HepG2 (cell line): ENCODE measurements around the gene HPCAL1. TPM values are rescaled to one million over a fixed set of nuclear protein-coding genes. Genes with fewer than 3 reads are reported as not detected.
A peak's percentile ranks its signal among the peaks of the same experiment; 100 is the strongest.

Source experiments
- AHR ChIP-seq: IDR thresholded peaks from 2 replicates; pipeline ENCODE4 v1.6.1; 2018; ENCODE audit warnings: missing genetic modification reagents, missing compliant biosample characterization
- CENPBD1 ChIP-seq: sonication (generic); formaldehyde crosslinking; IDR thresholded peaks from 2 replicates; pipeline ENCODE4 v1.8.0; 2022; ENCODE audit warnings: missing genetic modification reagents, low read depth, mild to moderate bottlenecking, borderline replicate concordance
- CHD2 ChIP-seq: IDR thresholded peaks from 2 replicates; pipeline ENCODE4 v1.6.1; 2011; ENCODE audit warnings: low read depth, low read length, improper control_type of control experiment
- EP300 ChIP-seq, 3 experiments: sonication (generic) in 1 of 3; formaldehyde crosslinking in 1 of 3; IDR thresholded peaks; 2 replicates each; pipeline versions ENCODE4 v1.5.1 to v1.6.1; 2011 to 2020; ENCODE audit warnings: low read depth in 2 of 3, low read length in 2 of 3, borderline replicate concordance in 1 of 3, improper control_type of control experiment in 1 of 3, mild to moderate bottlenecking in 1 of 3, missing genetic modification reagents in 1 of 3, moderate library complexity in 1 of 3
- GABPA ChIP-seq, 2 experiments: IDR thresholded peaks; 2 replicates each; pipeline ENCODE4 v1.6.1; 2011 to 2016; ENCODE audit warnings: low read depth in 2 of 2, low read length in 1 of 2, missing biosample characterization in 1 of 2, missing genetic modification characterization in 1 of 2
- GPN1 ChIP-seq: sonication (generic); formaldehyde crosslinking; IDR thresholded peaks from 2 replicates; pipeline ENCODE4 v1.5.1; 2020; ENCODE audit warnings: missing genetic modification reagents, borderline replicate concordance
- GTF3A ChIP-seq: sonication (generic); formaldehyde crosslinking; conservative IDR thresholded peaks from 2 replicates; pipeline ENCODE4 v1.4.0; 2020; ENCODE audit warnings: mild to moderate bottlenecking, missing genetic modification reagents
- HMGA1 ChIP-seq: sonication (generic); formaldehyde crosslinking; conservative IDR thresholded peaks from 2 replicates; pipeline ENCODE4 v1.4.0; 2020; ENCODE audit warnings: missing genetic modification reagents
- MEIS2 ChIP-seq: sonication (generic); formaldehyde crosslinking; IDR thresholded peaks from 2 replicates; pipeline ENCODE4 v1.9.0; 2021; ENCODE audit warnings: mild to moderate bottlenecking, missing genetic modification reagents
- MXD3 ChIP-seq: IDR thresholded peaks from 2 replicates; pipeline ENCODE4 v1.6.1; 2016; ENCODE audit warnings: mild to moderate bottlenecking, missing biosample characterization, missing genetic modification reagents
- SP140L ChIP-seq: sonication (generic); formaldehyde crosslinking; IDR thresholded peaks from 2 replicates; pipeline ENCODE4 v1.4.0; 2020; ENCODE audit warnings: missing genetic modification reagents, borderline replicate concordance
- SRF ChIP-seq: IDR thresholded peaks from 2 replicates; pipeline ENCODE4 v1.6.1; 2011; ENCODE audit warnings: mild to moderate bottlenecking, low read depth, low read length, moderate library complexity
- ZBTB39 ChIP-seq: sonication (generic); formaldehyde crosslinking; IDR thresholded peaks from 2 replicates; pipeline ENCODE4 v1.5.0; 2020; ENCODE audit warnings: missing genetic modification reagents
- ZEB1 ChIP-seq: IDR thresholded peaks from 2 replicates; pipeline ENCODE4 v1.6.1; 2012; ENCODE audit warnings: mild to moderate bottlenecking, low read depth, inconsistent platforms; ENCODE audit not compliant: insufficient replicate concordance
- ZFP36L1 ChIP-seq: sonication (generic); formaldehyde crosslinking; IDR thresholded peaks from 2 replicates; pipeline ENCODE4 v1.8.0; 2022; ENCODE audit warnings: mild to moderate bottlenecking, missing genetic modification reagents, moderate library complexity
- ZFP37 ChIP-seq: sonication (generic); formaldehyde crosslinking; IDR thresholded peaks from 2 replicates; pipeline ENCODE4 v1.4.0; 2020; ENCODE audit warnings: missing genetic modification reagents, borderline replicate concordance
- ZFP62 ChIP-seq: sonication (generic); formaldehyde crosslinking; IDR thresholded peaks from 2 replicates; pipeline ENCODE4 v1.4.0; 2020; ENCODE audit warnings: missing genetic modification reagents
- ZIK1 ChIP-seq: sonication (generic); formaldehyde crosslinking; IDR thresholded peaks from 2 replicates; pipeline ENCODE4 v1.5.0; 2020; ENCODE audit warnings: mild to moderate bottlenecking, low read depth, missing genetic modification reagents, borderline replicate concordance
- ZNF143 ChIP-seq: sonication (generic); formaldehyde crosslinking; IDR thresholded peaks from 2 replicates; pipeline ENCODE4 v1.4.0; 2020; ENCODE audit warnings: missing genetic modification reagents
- ZNF501 ChIP-seq: sonication (generic); formaldehyde crosslinking; IDR thresholded peaks from 2 replicates; pipeline ENCODE4 v1.5.1; 2020; ENCODE audit warnings: mild to moderate bottlenecking, moderate library complexity, missing genetic modification reagents
- ZNF512 ChIP-seq: sonication (generic); formaldehyde crosslinking; IDR thresholded peaks from 2 replicates; pipeline ENCODE4 v1.4.0; 2020; ENCODE audit warnings: mild to moderate bottlenecking, missing genetic modification reagents
- ZNF607 ChIP-seq: sonication (generic); formaldehyde crosslinking; IDR thresholded peaks from 2 replicates; pipeline ENCODE4 v1.5.1; 2020; ENCODE audit warnings: missing genetic modification reagents, mild to moderate bottlenecking, borderline replicate concordance
- ZNF644 ChIP-seq: IDR thresholded peaks from 2 replicates; pipeline ENCODE4 v1.6.1; 2016; ENCODE audit warnings: low read depth
- ZNF816 ChIP-seq: sonication (generic); formaldehyde crosslinking; IDR thresholded peaks from 2 replicates; pipeline ENCODE4 v1.8.0; 2022; ENCODE audit warnings: missing genetic modification reagents, mild to moderate bottlenecking, borderline replicate concordance
- ZUFSP ChIP-seq: sonication (generic); formaldehyde crosslinking; IDR thresholded peaks from 2 replicates; pipeline ENCODE4 v1.9.0; 2021; ENCODE audit warnings: missing genetic modification reagents, mild to moderate bottlenecking, borderline replicate concordance
- polyA plus RNA-seq, 8 experiments: library from polyadenylated mRNA; depleted of rRNA in 3 of 8; stranded (reverse) in 7 of 8; unstranded in 1 of 8; fragments of >200 nt; fragmentation: Illumina TruSeq in 4 of 8; extraction: Trizol in 4 of 8; gene quantifications; 2 replicates each; pipeline versions ENCODE4 v1.2.1 to v1.2.3, GENCODE V29; 2011 to 2016; ENCODE audit warnings: low read depth in 4 of 8, missing spikeins in 1 of 8, mixed read lengths in 1 of 8; ENCODE audit not compliant: insufficient read depth in 1 of 8
- total RNA-seq, 5 experiments: library from RNA; depleted of rRNA; stranded (reverse); fragments of >200 nt; fragmentation: Illumina TruSeq; extraction: Trizol; gene quantifications; 2 replicates each; pipeline ENCODE4 v1.2.3, GENCODE V29; 2016; ENCODE audit warnings: low read depth in 1 of 5

HPCAL1 gene
- total and polyA plus RNA-seq, 2 of the 13 experiments (the other 11 are each of a cell fraction or from before 2014, with no cell fraction given): 29.5 to 29.9 TPM

- no peak for TF ChIP-seq ZNF644 (CRISPR knock-in tag)
- TF ChIP-seq ZEB1: no peak
- no peak for TF ChIP-seq EP300 (IDR thresholded peaks at IDR 0.05; ENCODE audit: low read depth in 2 of 2, low read length in 2 of 2)
- TF ChIP-seq EP300 (CRISPR knock-in tag; IDR thresholded peaks at IDR 0.05; ENCODE audit: borderline replicate concordance): no peak
- peak; percentile 44 for TF ChIP-seq MXD3 (CRISPR knock-in tag)
- TF ChIP-seq ZIK1 (CRISPR knock-in tag): no peak
- TF ChIP-seq AHR (CRISPR knock-in tag): no peak
- TF ChIP-seq ZNF143 (CRISPR knock-in tag): no peak
- no peak for TF ChIP-seq SRF
- no peak for TF ChIP-seq ZFP36L1 (CRISPR knock-in tag)
- no peak for TF ChIP-seq MEIS2 (CRISPR knock-in tag)
- TF ChIP-seq CENPBD1 (CRISPR knock-in tag): no peak
- no peak for TF ChIP-seq ZNF816
- no peak for TF ChIP-seq ZFP62
- peak; percentile 18; the same call in 1 of the 2 replicates for TF ChIP-seq ZNF501
- TF ChIP-seq GPN1 (CRISPR knock-in tag): no peak
- no peak for TF ChIP-seq ZUFSP (CRISPR knock-in tag)
- TF ChIP-seq ZNF607 (CRISPR knock-in tag): no peak
- TF ChIP-seq ZBTB39 (CRISPR knock-in tag): no peak; the same call in 1 of the 2 replicates
- TF ChIP-seq SP140L (CRISPR knock-in tag): no peak
- no peak for TF ChIP-seq GTF3A (CRISPR knock-in tag)
- no peak for TF ChIP-seq ZFP37 (CRISPR knock-in tag)
- no peak for TF ChIP-seq CHD2
- no peak for TF ChIP-seq GABPA (IDR thresholded peaks at IDR 0.05; ENCODE audit: low read depth, low read length)
- TF ChIP-seq GABPA (CRISPR knock-in tag; IDR thresholded peaks at IDR 0.05; ENCODE audit: low read depth): no peak
- 0 out of 2 replicates have a peak, but pooled peaks have one; percentile 39 for TF ChIP-seq ZNF512 (CRISPR knock-in tag)
- no peak for TF ChIP-seq HMGA1 (CRISPR knock-in tag)
These were observed 533 bp downstream of the HPCAL1 start (continued) for GRCh38 chr2:10303181-10303693.
